Chondrocyte (in vitro differentiated cells): Measurements from ENCODE around the gene SLAIN1. TPM values are rescaled to one million over a fixed set of nuclear protein-coding genes. Genes with fewer than 3 reads are reported as not detected.

ENCODE experiments used
- DNase-seq: peaks from one replicate; pipeline ENCODE4 v3.0.0; 2021; ENCODE audit warnings: mixed read lengths, low spot score
- H3K27ac Mint-ChIP-seq: one replicate; pipeline ENCODE4 v1.8.0; 2021; ENCODE audit warnings: mild to moderate bottlenecking, moderate library complexity, mixed read lengths; ENCODE audit not compliant: unreplicated experiment
- H3K27me3 Mint-ChIP-seq: 2 replicates; pipeline ENCODE4 v1.8.0; 2021; ENCODE audit warnings: low read depth, mixed read lengths
- H3K36me3 Mint-ChIP-seq: 2 replicates; pipeline ENCODE4 v1.8.0; 2021; ENCODE audit warnings: low read depth, mixed read lengths
- H3K4me1 Mint-ChIP-seq: 2 replicates; pipeline ENCODE4 v1.8.0; 2021; ENCODE audit warnings: low read depth, mild to moderate bottlenecking, mixed read lengths
- H3K4me3 Mint-ChIP-seq: one replicate; pipeline ENCODE4 v1.8.0; 2021; ENCODE audit warnings: mild to moderate bottlenecking, moderate library complexity, mixed read lengths; ENCODE audit not compliant: unreplicated experiment
- H3K9me3 Mint-ChIP-seq: 2 replicates; pipeline ENCODE4 v1.8.0; 2021; ENCODE audit warnings: low read depth, mixed read lengths
- CTCF ChIP-seq: fragments of 200-600 bp; sonication (generic); IDR thresholded peaks from 2 replicates; pipeline ENCODE4 v1.5.0; 2021; ENCODE audit warnings: antibody characterized with exemption, mild to moderate bottlenecking, moderate library complexity
- total RNA-seq: library from RNA; stranded (reverse); gene quantifications from 3 replicates; pipeline ENCODE4 v1.2.1, GENCODE V29; 2021

Gene SLAIN1
- total RNA-seq, 1 donor from 2014 or later = 0.82 TPM

DNA sequence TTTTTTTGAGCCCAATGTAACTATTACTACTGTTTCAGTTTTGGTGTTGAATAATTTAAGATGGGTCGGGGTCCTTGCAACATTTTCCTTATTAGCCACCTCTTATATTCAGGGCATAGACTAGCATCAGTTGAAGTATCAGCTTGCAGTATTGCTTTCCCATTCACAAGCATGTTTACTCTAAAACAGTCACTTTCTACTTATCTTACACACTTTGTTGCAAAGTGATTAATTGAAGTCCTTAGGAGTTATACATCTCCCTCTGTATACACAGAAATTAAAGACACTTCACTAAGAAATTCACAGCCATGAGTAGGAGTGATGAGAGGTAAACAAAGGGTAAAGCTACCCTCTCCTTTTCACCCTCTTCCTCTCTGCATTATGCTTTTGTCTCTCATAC lies 27.6 kb downstream of the SLAIN1 start:
- no peak for DNase-seq
- no peaks in the 10 kb centered on the region for H3K9me3 Mint-ChIP-seq
- no peaks in the 10 kb centered on the region for H3K36me3 Mint-ChIP-seq

DNA sequence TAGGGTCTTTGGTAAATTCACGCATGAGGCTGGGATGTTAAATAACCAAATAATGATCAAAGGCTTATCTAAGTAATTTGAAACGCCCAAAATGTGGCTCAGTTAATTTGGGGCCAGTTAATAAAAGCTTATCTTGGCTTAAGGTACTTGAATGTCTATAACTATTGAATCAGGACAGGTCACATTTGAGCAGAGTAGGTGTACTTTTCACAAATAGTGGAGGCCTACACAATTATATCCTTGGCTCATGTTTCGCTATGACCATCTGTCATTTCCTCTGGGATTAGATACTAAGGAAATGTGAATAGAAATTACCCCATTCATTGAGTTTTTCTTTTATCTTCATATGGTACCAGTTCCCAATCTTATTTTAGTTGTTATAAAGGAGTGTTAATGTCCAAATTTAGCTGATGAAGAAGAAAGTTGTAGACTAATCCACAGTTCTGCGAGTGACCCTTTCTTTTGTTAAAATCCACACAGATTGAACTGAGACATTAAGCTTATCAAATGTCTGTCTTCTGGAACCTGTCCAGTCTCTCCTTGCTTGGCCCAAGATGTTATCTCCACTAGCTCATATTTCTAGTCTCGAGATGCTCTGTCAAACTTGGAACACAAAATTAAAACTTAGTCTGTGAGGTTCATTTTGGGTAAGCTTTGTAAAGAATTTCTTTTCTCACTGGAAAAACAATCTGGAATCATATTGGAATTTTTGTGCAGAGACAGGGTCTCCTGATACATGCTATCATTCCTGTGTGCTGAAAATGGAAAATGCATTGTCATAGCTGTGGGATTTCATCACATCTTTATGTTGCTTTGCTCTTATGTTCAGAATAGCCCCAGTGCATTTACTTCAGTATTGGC lies 31.0 kb downstream of the SLAIN1 start:
- no peak overlapping the region for H3K4me3 Mint-ChIP-seq
- H3K27me3 Mint-ChIP-seq = peaks cover 1% of the 10 kb centered on the region
- no peak for DNase-seq
- H3K9me3 Mint-ChIP-seq = no peaks in the 10 kb centered on the region
- no peak for TF ChIP-seq CTCF
- no peak overlapping the region for H3K27ac Mint-ChIP-seq
- H3K4me1 Mint-ChIP-seq = no peaks in the 10 kb centered on the region
- H3K36me3 Mint-ChIP-seq = no peaks in the 10 kb centered on the region

More for the DNA sequence above, 27.6 kb downstream of the SLAIN1 start:
- TF ChIP-seq CTCF = no peak
- Mint-ChIP-seq H3K27me3 (peaks cover 2% of the 10 kb centered on the region), H3K27ac (no peak overlapping the region), H3K4me3 (no peak overlapping the region), H3K4me1 (no peaks in the 10 kb centered on the region)

DNA sequence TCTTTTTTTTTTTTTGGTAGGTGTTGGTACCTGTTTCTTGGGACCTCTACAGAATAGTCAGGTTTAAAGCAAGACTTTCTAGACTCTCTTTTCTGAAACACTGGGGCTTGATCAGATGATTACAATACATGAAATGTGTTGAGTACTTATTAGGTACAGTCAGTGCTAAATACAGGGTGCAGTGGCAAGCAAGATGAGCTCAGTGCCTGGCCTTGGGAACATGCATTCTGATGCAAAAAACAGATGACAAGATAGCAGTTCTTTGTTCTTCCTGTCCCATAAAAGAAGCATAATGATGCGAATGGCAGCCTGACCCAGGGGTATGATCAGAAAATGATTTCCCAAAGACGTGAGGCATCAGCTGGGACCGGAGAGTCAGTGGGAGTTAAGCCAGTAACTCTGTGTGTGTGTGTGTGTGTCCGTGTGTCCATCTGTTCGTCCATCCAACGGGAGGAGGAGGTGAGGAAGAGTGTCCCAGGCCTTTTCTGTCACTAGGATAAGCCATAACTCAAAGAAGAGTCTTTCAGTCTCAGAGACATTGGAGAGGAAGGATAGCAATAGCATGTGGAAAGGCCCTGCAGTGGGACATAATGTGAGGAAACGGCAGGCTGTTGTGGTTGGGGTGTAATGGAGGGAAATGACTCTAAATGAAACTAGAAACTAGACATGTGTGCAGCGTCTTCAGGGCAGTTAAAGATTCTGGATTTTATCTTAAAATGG lies 32.2 kb downstream of the SLAIN1 start:
- Mint-ChIP-seq H3K4me3 (no peak overlapping the region), H3K27ac (no peak overlapping the region), H3K9me3 (no peaks in the 10 kb centered on the region), H3K27me3 (peaks cover 1% of the 10 kb centered on the region), H3K36me3 (no peaks in the 10 kb centered on the region), H3K4me1 (no peaks in the 10 kb centered on the region)
- no peak for TF ChIP-seq CTCF
- DNase-seq = no peak

- Mint-ChIP-seq H3K9me3 (no peaks in the 10 kb centered on the region), H3K4me1 (no peaks in the 10 kb centered on the region), H3K27ac (no peak overlapping the region), H3K27me3 (peaks cover 1% of the 10 kb centered on the region), H3K36me3 (no peaks in the 10 kb centered on the region), H3K4me3 (no peak overlapping the region)
- DNase-seq = no peak
- TF ChIP-seq CTCF = no peak
Observed at GRCh38 chr13:77730572-77730971, 33.1 kb downstream of the SLAIN1 start.

- no peak overlapping the region for H3K27ac Mint-ChIP-seq
- no peak for TF ChIP-seq CTCF
- no peak for DNase-seq
- H3K4me3 Mint-ChIP-seq = no peak overlapping the region
- no peaks in the 10 kb centered on the region for H3K9me3 Mint-ChIP-seq
- H3K27me3 Mint-ChIP-seq = peaks cover 1% of the 10 kb centered on the region
- no peaks in the 10 kb centered on the region for H3K36me3 Mint-ChIP-seq
- no peaks in the 10 kb centered on the region for H3K4me1 Mint-ChIP-seq
Observed at GRCh38 chr13:77732287-77732686, 34.8 kb downstream of the SLAIN1 start.
